ENCODE data around the gene PLXNA4.

The PLXNA4 gene

GRCh38 chr7:132584796-132585494 lies 8.7 kb upstream of the PLXNA4 start:
- no peak for DNase-seq

GRCh38 chr7:132581431-132581830 lies 5.2 kb upstream of the PLXNA4 start:
- no peak for DNase-seq

GRCh38 chr7:132580717-132581285 lies 4.5 kb upstream of the PLXNA4 start:
- DNase-seq, result peak; percentile 64 to 84 (median 83)

- no peak for DNase-seq
These were observed 4.0 kb upstream of the PLXNA4 start for GRCh38 chr7:132580277-132580676.

- no peak for DNase-seq
These were observed 3.1 kb upstream of the PLXNA4 start for GRCh38 chr7:132579260-132579899.

GRCh38 chr7:132578826-132579225 lies 2.6 kb upstream of the PLXNA4 start:
- DNase-seq, result no peak

GRCh38 chr7:132578050-132578370 lies 1.7 kb upstream of the PLXNA4 start:
- DNase-seq, result no peak

GRCh38 chr7:132577206-132578049 lies 1.2 kb upstream of the PLXNA4 start:
- peak in 1 of 3 donors; percentile 24 for DNase-seq

GRCh38 chr7:132576721-132577085 lies 433 bp upstream of the PLXNA4 start:
- peak in 1 of 3 donors; percentile 15 for DNase-seq

- DNase-seq, result no peak
These were observed 770 bp downstream of the PLXNA4 start for GRCh38 chr7:132575419-132575981.

- DNase-seq, result no peak
These were observed 2.0 kb downstream of the PLXNA4 start for GRCh38 chr7:132574223-132574622.

GRCh38 chr7:132573251-132573955 lies 2.9 kb downstream of the PLXNA4 start:
- no peak for DNase-seq

- no peak for DNase-seq
These were observed 3.7 kb downstream of the PLXNA4 start for GRCh38 chr7:132572526-132572925.

- no peak for DNase-seq
These were observed 4.3 kb downstream of the PLXNA4 start for GRCh38 chr7:132571970-132572369.

- no peak for DNase-seq
These were observed 6.2 kb downstream of the PLXNA4 start for GRCh38 chr7:132569884-132570614.

- DNase-seq, result no peak
These were observed 7.3 kb downstream of the PLXNA4 start for GRCh38 chr7:132568962-132569361.

- DNase-seq, result no peak
These were observed 10.4 kb downstream of the PLXNA4 start for GRCh38 chr7:132565885-132566284.

GRCh38 chr7:132565441-132565840 lies 10.8 kb downstream of the PLXNA4 start:
- DNase-seq, result no peak

- DNase-seq, result no peak
These were observed 11.4 kb downstream of the PLXNA4 start for GRCh38 chr7:132564849-132565248.

GRCh38 chr7:132564090-132564489 lies 12.2 kb downstream of the PLXNA4 start:
- DNase-seq, result no peak

- DNase-seq, result no peak
These were observed 13.6 kb downstream of the PLXNA4 start for GRCh38 chr7:132562690-132563089.

GRCh38 chr7:132561763-132562162 lies 14.5 kb downstream of the PLXNA4 start:
- no peak for DNase-seq
